ENCODE data around the gene CRADD.
"Not testable (repeated sequence)": the region's sequence is repeated elsewhere in the genome, so short reads cannot be mapped to it uniquely, and the experiment has no call there.

CRADD gene

DNA sequence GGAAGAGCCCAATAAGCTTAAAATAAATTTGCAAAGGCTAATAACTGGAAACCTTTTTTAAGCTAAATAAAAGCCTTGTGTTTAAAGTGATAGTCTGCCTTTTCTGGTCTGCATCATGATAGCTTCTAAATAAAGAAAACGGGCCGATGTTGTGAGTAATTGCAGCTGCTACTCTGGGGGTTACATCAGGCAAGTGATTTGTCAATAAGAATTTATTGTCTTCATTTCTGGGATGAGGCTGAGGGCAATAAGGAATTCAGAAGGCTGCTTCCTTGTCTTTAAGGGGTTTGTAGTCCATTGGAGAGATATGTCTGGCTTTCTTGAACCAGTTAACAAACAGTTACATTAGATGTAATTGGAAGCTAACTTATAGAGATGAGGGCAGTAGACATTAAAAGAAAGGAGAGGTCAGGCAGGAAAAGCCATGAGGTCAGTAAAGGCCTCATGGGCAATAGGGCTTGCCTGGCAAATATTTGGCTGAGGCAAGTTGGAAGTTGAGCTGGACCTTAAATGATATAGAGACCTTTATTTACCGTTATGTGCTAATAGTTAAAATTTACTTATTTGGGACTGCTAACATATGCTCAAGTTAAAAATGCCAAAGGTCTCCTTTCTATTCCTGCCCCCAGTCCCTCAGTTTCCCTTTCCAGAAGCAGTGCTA lies 85.0 kb downstream of the CRADD start:
- DNase-seq: no peak

DNA sequence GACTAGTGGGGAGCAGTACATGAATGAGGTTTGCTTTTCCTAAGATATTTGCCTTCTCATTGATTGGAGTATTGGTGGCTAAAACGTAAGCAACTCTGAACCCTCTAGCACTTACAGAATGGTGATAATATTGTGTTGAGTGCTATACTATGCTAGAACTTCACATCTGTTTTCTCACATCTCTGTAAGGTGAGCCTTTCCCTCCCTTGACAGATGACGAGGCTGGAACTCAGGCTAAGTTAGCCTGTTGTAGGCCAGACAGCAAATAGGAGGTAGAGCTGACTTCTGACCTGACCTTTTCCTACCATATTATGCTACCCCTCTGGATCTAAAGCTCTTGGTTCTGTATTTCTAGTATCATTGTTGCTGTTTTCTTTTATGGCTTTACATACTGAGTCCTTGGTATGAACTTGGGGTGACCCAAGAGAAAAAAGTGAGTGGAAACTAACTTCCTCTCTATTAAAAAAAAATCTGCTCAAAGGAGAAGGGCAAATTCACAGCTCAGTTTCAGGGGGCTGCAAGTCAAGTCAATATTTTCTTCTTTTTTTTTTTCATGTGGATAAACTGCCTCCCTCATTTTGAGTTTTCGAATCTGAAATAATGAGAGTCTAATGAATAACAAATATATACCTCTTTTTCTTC lies 85.9 kb downstream of the CRADD start:
- DNase-seq: no peak

DNA sequence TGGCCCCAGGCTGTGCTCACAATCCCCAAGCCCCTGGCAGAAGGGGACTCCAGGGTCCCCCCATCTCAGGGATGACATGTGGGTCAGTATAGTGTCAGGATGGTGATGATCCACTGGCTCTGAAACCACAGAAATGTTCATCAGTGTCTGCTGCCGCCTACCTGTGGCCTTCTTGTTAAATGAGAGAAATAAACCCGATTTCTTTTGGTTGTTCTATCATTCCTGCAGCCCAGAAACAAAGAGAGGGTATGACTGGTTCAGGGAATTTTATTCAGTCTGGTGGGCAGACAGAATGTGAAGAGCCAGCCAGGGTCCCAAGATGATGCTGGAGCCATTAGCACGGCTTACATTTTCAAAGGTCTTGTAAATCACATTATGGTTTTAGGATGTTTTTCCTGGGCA lies 86.6 kb downstream of the CRADD start:
- DNase-seq: no peak

DNA sequence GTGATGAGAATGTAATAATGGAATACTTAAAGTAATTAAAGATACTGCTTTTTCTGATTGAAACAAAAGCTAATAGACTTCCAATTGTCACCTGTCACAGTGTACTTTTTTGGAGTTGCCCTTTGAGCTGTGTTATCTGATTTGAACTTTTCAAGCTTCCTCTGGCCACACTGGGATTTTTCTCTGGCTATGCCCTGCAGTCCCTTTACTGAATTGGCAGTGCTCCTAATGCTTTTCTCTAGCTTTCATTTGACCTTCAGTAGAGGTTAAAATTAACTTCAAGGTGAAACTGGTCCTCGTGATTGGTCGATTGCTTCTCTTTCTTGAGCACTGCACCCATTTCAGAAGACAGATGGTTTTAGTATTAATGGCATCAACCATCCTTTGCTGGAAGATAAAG lies 89.2 kb downstream of the CRADD start:
- no peak for DNase-seq

DNA sequence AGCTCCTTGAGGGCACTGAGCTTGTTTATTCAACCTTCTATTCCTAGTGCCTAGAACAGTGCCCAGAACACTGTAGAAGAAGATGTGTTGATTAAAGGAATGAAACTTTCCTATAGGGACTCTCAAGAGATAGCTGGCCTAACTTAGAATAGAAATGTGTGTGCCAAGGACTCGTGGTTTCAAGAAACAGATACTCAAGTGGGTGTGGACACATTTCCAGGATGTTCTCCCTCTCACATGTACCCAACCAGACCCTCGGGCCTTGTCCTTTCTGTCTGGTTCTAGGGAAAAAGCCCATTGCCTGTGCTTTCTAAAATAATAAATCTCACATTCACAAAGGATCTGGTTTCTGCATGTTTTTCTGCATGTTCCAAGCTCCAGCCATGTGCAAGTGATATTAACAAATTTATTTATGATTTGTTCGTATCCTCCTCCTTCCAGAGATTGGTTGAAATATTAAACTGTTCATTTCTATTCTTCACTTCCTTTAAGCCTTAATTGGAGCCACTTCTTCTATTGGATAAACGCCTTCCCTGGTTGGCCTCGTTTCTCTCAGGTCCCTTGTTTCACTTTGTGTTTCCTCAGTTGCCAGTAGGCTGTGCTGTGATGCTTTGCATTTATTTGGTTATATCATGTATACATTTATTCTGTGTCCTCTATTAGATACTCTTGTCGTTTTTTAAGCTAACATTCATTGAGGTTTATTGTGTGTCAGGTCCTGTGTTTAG lies 89.8 kb downstream of the CRADD start:
- DNase-seq: peak; percentile 79

DNA sequence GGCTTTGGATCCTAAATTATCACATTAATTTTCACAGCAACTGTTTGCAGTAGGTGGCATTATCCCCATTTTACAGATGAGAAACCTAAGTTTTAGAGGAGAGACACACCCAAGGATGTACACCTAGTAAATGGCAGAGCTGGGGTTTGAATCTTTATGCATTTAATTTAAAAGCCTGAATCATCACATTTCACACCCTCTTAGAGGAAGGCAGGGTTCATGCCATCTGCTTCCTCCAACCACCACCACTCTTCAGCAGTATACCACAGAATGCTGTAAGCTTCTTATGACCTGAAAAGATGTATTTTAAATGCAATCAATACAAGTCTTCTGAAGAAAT lies 90.3 kb downstream of the CRADD start:
- no peak for DNase-seq

DNA sequence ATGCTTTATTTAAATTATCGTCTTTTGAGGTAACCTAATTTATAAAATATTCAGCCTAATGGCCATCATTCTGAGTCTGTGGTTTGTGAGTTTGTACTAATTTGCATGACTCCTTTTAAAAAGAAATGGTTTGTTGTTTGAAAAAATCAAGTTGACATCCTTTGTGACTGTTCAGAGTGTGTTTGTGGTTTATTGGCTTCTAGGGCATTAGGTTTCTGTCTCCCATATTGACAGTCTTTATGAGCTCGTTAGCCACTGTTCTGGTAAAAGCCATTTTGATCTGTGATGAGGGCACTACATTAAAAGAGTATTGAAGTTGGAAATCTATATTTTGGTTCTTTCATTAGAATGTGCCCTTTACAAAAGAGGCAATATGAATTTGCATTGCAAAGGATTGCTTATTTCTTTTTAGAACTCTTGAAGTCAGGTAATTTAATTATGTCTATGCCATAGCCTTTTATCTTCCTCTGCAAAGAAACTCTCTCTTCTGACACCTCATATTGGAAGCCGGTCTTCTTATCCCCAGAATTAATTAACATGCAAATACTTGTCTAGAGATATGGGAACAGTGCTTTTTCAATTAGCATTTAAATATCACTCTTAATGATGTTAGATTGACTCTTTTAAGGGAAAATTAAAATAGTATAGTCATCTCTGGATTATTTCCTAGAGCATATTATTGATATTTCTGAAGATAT lies 95.0 kb downstream of the CRADD start:
- DNase-seq: no peak

DNA sequence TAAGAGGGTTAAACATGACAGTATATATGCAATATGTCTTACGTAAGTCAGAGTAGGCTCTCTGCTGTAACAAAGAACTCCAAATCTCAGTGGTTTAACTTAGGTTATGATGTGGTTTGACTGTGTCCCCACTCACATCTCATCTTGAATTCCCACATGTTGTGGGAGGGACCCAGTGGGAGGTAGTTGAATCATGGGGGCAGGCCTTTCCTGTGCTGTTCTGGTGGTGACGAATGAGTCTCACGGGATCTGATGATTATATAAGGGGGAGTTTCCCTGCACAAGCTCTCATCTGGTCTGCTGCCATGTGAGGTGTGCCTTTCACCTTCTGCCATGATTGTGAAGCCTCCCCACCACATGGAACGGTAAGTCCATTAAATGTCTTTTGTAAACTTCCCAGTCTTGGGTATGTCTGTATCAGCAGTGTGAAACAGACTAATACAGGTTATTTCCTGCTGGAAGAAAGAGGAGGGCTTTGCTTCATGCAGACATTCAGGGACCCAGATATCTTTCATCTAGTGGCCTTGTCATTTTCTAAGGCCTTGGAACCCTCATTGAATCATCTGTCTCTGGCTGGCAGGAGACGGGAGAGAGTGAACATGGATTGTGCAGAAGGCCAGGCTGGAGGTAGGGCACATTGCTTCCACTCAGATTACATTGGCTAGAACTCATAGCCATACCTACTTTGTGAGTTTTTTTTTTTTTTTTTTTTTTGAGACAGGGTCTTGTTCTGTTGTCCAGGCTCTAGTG lies 96.1 kb downstream of the CRADD start:
- DNase-seq: peak; percentile 96

DNA sequence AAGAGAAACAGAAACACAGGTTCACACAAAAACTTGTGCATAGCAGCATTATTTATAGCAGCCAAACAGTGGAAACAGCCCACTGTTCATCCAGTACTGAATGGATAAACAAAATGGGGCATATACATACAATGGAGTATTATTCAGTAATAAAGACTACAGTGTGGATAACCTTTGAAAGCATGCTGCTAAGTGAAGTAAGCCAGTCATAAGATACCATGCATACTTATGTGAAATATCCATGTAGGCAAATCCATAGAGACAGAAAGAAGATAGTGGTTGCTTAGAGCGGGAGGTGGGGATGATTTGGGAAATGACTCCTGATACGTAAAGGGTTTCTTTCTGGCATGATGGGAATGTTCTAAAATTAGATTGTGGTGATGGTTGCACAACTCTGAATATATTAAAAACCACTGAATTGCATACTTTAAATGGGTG lies 99.4 kb downstream of the CRADD start:
- DNase-seq: no peak

DNA sequence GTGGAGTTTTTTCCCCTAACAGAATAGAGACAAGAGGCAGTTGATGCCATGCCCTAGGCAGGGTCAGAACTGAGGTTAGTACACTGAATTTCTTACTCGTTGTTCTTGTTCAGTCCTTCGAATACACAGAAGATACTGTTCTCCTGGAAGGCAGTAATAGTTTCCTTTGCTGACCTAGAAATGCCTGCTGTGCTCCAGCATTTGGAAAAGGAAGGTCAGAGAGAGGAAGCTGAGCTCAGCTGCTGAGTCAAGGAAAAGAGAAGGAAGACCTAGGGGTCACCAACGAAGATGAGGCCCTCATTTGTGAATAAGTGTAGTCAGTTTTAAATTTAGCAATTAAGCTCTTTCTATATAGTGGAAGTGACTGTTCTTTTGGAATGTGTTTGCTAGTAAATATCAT lies 100.1 kb downstream of the CRADD start:
- peak; percentile 68 for DNase-seq

DNA sequence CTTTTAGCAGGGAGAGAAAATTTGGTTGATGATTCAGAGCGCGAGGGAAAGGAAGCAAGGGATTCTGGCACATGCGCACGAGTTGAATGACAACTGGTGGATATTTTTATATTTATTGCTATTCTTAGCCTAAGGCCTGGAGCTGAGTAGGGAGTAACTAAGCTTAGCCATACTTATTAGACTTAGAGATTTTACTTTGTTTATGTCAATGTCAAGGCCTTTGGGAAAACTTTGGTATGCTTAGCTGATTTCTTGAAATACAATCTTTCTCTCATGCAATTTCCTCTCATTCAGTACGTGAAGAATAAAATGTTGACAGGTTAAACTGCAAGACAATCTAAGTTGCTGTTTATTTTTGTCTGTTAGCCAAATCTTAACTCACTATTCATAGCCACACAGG lies 101.1 kb downstream of the CRADD start:
- DNase-seq: no peak

DNA sequence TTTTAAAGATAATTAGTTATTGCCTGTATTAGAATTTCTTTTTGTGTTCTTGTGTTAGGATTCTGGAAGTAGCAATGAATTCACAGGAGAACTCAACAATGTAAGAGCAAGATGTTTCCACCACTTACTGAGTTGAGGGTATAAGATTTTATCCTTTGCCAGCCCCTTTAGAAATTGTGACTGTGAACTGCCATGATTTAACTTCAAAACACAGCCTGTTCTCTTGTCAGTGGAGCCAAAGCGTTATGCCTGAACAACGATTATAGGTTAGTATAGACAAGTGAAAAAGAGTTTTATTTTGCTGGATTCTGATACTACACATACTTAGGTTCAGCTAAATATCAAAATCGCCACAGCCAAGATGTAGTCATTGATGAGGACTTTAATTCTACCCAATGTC lies 101.6 kb downstream of the CRADD start:
- no peak for DNase-seq

DNA sequence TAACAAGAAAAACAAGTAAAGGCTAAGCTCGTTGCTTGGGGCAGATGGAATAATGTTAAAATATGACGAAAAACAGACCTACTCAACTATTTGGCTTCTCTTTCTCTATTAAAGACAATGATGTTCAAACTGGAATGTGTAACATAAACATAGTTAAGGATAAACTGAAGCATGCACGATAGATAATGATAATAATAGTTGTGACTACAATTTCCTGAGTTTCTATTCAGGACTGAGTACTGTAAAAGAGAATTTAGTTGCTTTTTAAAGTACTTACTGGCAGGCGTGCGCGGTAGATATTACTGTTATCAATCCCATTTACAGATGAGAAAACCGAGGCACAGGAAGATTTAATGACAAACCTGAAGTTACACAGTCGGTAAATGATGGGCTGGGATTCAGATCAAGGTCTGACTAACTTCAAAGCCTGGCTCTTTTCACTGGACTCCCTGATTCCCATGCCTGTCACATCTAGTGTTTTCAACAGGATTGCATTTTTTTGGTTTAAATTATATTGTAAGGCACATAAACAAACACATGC lies 103.0 kb downstream of the CRADD start:
- no peak for DNase-seq

DNA sequence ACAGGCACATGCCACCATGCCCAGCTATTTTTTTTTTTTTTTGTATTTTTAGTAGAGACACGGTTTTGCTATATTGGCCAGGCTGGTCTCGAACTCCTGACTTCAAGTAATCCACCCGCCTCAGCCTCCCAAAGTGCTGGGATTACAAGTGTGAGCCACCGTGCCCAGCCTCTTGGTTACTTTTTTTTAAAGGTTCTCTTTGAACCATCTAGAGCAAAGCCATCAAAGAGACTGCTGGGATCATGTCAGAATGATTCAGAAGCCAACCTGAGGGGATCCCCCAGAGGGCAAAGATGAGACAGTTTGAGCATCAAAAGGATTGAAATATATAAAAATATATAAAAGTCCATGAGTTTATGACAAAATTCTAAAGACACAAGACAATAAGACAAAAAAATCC lies 103.7 kb downstream of the CRADD start:
- not testable (repeated sequence) for DNase-seq

DNA sequence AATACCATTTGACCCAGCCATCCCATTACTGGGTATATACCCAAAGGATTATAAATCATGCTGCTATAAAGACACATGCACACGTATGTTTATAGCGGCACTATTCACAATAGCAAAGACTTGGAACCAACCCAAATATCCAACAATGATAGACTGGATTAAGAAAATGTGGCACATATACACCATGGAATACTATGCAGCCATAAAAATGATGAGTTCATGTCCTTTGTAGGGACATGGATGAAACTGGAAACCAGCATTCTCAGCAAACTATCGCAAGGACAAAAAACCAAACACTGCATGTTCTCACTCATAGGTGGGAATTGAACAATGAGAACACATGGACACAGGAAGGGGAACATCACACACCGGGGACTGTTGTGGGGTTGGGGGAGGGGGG lies 104.8 kb downstream of the CRADD start:
- DNase-seq: not testable (repeated sequence)

DNA sequence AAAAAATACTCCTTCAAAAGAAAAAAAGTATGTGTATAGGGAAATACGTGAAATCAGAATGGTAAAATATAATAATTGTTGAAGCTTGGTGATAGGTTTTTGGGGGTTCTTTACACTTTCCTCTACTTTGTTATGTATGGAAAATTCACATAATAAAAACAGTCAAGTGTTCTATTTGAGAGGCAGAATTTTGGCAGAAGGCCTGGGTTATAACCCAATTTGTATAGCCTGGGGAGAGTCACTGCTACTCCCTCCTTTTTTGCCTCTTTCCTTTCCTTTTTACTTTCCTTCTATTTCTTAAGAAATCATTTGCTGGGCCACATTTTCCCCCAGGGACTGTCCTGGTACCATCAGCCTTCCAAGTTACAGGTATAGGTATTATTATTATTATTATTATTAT lies 105.7 kb downstream of the CRADD start:
- no peak for DNase-seq

DNA sequence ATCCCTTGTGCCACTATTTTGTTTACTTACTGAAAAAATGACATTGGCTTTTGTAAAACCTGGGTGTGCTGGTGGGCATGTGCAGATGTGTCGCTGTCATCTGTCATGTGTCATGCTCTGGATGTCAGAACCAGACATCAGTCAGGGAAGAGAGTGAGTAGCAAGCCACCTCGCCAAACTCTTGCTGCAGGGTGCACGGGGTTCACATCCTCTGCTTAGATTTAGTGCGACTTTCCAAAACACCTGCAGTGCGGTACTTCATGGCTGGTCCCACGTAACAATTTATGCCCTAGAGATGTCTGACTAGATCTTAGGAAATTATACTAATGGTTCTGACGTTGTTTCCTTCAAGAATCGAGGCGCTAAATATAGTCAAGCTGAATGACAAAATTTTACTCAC lies 106.7 kb downstream of the CRADD start:
- DNase-seq: peak; percentile 42

DNA sequence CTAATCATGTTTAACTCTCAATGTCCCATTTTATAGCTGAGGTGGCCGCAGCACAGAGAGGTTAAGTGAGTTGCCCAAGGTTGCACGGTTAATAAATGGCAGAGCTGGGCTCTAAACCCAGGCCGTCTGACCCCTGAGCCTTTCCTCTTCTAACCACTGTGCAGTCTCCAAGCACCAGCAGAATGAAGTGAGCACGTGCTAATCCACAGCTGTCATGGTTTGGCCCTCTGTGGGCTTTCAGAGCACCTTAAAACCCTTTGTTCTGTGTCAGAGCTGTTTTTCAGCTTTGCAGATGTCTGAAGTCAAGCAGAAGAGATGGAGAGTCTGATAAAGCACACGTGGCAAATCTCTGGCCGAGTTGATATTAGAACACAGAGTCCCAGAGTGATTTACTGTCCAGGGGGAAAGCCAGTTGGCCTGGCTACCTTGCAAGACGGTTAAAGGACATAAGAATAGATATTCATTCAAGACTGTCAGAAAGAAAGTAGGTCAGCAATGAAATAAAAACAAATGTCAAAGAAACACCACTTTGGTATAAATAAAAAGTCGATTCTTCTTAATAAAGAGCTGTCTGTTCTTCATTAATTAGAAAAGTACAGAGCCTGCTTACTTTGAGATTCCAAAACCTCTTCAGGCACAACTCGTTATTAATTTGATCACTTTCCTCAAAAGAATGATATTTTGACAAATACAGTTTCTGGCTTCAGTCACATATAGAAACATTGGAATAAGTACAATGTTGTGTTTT lies 107.3 kb downstream of the CRADD start:
- no peak for DNase-seq

DNA sequence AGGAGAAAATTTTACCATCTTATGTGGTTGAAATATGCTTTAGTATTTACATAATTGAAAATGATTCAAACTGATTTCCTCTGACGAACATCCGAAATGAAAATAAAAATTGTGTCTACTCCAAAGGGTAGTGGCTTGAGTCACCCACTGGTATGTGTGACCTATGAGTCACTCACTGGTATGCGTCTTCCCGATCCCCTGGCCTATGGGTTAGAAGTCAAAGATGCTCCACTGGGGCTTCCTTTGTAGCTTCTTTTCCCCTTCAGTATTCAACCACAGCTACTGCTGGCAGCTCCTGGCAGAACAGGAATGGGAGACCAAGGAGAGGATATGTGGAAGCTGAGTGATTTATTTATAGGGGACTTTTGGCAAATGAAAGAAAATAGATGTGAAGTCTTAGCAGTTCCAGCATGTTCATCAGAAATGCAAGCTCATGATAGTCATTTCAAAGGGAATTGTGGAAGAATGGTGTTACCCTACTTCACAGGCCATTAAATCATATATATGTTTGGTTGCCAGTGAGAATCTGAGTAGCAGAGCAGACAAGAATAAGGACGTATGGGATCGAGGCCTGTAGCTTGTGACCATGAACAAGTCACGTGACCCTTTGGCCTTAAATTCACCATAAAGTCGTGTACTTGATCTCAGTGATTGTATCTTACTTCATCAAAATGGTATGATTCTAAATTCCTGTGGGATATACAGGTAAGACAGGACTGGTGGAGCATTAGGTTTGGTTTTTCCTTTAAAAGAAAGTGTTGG lies 108.3 kb downstream of the CRADD start:
- peak; percentile 94 for DNase-seq

DNA sequence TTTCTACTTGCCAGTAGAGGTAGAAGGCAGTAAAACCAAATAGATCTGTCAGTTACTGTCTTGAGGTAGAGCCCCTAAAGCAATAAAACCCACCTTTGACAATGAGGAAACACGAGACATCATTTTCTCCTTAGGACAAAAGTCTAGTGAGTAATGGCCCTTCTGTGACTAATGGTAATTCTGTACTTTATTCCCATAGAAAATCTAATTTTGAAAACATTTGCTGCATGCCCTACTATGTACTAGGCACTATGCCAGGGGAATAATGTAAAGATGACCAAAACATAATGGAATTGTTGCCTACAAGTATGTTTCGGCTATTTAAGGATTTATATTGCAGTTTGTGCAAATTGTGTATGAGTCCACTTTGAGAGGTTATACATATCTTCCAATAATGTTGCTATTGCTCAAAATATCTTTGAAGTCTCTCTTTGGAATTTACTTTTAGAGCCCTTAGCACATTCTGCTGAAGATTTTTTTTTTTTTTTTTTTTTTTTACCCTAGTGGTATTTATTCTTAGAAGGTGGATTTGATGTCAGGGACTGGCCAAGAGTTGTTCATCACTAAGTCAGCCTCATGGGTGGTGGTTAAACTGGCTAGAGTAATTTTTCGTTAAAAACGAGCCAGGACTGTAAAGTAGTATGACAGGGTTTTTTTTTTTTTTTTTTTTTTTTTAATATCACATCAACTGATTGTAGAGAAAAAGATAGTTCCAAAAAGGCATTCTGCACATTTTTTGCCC lies 109.7 kb downstream of the CRADD start:
- DNase-seq: no peak
